D341Med (cell line): ENCODE measurements around the gene DIAPH3.
"Not testable (repeated sequence)": the region's sequence is repeated elsewhere in the genome, so short reads cannot be mapped to it uniquely, and the experiment has no call there.

Experiments
- DNase-seq: peaks from one replicate; pipeline ENCODE4 v3.0.0; 2012; ENCODE audit warnings: low spot score

The DIAPH3 gene

GRCh38 chr13:60094385-60095088 is 69.2 kb downstream of the DIAPH3 start:
- no peak for DNase-seq

DNA sequence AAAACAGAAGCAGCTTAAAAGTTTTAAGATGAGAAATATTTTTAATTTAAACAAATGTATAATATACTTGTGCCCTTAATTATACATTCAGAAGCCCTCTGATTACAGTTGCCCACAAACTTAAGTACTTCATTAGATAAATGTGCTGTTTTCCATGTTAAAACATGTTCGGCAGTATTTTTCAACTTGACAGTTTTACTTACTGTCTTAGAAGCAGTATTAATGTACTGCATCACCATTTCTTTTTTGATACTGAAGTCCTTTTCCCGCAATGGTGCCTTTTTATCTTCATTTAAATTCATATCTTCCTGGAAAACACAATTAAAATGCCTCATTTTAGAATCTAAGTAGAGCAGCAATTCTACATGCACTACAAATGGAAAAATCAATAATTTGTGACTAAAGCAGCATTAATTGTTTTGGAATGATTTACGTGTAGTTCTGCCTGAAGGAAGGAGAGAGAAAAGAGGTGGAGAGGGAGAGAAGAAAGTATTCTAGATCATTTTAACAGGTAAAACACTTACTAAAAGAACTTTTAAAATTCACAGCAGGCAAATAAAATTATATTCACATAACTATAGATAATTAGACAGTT is 70.2 kb downstream of the DIAPH3 start:
- no peak for DNase-seq

GRCh38 chr13:60091573-60091972 is 72.2 kb downstream of the DIAPH3 start:
- DNase-seq, result no peak

- DNase-seq, result no peak
Observed at GRCh38 chr13:60090574-60090973, 73.2 kb downstream of the DIAPH3 start.

DNA sequence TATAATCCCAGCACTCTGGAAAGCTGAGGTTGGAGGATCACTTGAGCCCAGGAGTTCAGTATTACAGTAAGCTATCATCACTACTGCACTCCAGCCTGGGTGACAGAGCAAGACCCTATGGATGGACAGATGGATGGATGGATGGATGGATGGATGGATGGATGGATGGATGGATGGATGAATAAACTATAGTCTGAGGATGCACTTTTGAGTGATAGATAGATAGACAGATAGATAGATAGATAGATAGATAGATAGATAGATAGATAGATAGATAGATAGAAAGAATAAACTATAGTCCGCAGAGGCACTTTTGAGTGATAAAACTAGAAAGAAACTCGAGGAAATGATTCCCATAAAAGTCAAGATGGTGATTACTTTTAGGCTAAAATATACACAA is 79.9 kb downstream of the DIAPH3 start:
- DNase-seq, result not testable (repeated sequence)

GRCh38 chr13:60080850-60081249 is 82.9 kb downstream of the DIAPH3 start:
- DNase-seq, result no peak

GRCh38 chr13:60078226-60078625 is 85.5 kb downstream of the DIAPH3 start:
- DNase-seq, result no peak

GRCh38 chr13:60075850-60076249 is 87.9 kb downstream of the DIAPH3 start:
- DNase-seq, result no peak

DNA sequence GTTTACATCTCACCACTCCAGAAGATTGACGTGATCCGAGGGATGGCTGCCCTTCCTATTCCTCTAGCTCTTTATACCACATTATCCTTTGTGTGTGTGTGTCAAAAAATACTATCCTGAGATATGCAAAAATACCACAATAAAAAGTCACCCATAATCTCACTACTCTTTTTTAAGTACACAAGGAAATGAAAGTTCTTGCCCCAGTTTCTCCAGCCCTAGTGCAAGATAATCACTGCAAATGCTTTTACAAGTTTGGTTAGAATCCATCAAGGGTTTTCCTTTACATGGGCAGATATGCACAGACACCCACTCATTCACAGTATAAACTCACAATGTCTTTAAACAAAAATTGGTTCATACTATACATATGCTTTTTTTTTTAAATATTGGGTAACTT is 89.3 kb downstream of the DIAPH3 start:
- no peak for DNase-seq

DNA sequence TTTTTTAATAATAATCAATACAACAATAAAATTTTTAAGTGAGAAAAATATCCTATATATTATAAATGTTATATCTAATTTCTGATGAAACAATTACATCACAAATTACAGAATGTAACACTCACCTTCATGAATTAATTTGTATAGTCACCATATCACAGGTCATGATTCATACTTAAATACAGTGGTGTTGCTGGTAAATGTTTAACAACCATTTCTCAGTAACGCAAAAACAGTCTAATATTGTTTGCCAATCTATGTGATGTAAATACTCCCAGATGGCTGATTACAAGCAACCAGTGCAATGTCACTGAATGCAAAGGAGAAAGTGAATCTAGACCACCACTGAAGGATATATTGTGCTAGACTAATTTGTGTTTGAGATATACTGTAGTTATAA is 97.5 kb downstream of the DIAPH3 start:
- DNase-seq, result no peak

DNA sequence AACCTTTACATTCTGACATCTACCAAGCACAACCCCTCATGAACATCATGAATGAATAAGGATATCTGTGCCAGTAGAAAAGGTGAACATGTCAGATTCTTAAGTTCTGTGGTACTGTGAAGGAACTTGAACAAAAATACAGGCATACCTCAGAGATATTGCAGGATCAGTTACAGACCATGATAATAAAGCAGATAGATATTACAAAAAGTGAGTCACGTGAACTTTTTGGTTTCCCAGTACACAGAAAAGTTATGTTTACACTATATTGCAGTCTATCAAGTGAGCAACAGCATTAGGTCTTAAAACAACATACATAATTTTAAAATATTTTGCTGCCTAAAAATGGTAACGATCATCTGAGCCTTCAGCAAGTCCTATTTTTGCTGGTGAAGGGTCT is 101.2 kb downstream of the DIAPH3 start:
- DNase-seq, result no peak

DNA sequence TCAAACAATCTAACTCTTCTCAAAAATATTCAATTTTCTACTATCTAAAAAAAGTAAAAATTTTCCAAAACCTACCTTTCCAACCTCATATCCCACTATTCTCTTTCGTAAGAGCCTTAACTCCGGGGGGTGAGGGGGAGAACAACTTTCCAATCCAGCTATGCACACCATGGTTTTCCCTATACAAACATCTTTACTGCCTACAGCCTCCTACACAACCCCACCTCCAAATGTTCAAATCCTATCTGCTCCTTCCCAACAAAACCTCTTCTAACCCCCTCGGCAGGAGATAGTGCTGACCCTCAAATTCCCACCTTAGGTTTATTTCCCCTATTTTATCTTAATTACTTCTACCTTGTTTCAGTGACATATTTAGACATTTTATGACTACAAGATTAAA is 102.0 kb downstream of the DIAPH3 start:
- DNase-seq, result no peak

GRCh38 chr13:60051754-60052285 is 111.9 kb downstream of the DIAPH3 start:
- DNase-seq, result no peak

- not testable (repeated sequence) for DNase-seq
Observed at GRCh38 chr13:60048353-60048752, 115.4 kb downstream of the DIAPH3 start.

DNA sequence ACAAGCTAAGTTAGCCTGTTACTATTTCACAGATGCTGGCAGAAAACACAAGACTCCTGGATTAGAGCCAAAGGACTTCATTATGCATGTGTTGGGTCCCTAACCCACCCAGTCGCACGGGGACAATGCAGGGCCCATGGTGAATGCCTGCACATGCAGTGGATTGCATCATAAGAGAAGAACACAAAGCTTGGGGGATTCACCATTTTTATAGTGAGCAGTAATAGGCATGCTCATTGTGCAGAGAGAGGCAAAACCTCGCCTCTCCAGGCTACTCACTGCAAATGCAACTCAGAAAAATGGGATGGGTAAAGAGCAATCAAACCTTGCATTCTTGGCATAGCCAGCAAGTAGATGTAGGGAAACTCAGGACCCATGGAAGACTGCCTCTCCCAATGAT is 115.8 kb downstream of the DIAPH3 start:
- DNase-seq, result no peak

- no peak for DNase-seq
Observed at GRCh38 chr13:60044321-60044720, 119.4 kb downstream of the DIAPH3 start.

GRCh38 chr13:60043262-60043661 is 120.5 kb downstream of the DIAPH3 start:
- no peak for DNase-seq

DNA sequence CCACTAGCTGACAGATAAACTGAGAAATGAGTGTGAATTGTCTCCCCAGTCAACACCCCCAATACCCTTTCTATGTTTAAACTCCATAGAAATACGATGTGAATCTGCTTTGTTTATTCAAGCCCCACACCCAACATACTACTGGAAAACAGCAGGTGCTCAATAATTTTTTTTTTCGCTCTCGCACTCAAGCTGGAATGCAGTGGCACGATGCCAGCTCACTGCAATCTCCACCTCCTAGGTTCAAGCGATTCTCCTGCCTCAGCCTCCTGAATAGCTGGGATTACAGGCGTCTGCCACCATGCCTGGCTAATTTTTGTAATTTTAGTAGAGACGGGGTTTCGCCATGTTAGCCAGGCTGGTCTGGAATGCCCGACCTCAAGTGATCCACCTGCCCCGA is 123.1 kb downstream of the DIAPH3 start:
- not testable (repeated sequence) for DNase-seq

DNA sequence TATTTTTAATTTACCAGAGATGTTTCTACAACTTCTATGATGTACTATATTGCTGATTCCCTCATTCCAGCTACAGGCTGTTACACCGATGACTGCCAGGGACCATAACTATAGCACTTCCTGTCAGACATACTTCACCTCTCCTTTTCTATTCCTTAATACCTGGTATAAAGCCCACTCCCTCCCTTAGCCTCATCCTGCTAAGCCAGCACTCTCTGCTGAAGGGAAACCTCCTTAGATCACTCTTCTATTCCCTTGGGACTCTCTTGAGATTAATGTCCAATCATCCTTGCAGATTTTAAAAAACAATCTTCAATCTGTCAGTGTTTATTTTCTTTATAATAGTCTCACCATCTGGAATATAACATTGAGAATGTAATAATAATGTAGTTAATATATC is 127.9 kb downstream of the DIAPH3 start:
- DNase-seq, result peak; percentile 52

- DNase-seq, result no peak
Observed at GRCh38 chr13:60032851-60033250, 130.9 kb downstream of the DIAPH3 start.

DNA sequence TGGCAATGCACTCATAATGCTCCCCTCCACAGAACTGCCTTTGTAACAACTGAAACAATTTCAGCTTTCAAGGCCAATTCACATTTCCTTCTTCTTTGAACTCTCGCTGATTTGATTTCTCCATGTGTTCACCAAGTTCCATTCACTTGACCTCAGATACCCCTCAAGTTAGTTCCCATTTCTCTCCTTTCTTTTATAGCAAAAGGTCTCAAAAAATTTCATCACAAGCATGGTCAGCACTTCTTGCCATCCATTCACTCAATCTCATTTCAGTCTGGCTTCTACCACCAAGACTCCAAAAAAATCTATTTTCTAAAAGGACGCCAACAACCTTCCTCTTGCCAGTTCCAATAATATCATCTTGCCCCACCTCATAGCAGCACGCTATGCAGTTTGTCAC is 135.7 kb downstream of the DIAPH3 start:
- no peak for DNase-seq

- no peak for DNase-seq
Observed at GRCh38 chr13:60026286-60026685, 137.4 kb downstream of the DIAPH3 start.

DNA sequence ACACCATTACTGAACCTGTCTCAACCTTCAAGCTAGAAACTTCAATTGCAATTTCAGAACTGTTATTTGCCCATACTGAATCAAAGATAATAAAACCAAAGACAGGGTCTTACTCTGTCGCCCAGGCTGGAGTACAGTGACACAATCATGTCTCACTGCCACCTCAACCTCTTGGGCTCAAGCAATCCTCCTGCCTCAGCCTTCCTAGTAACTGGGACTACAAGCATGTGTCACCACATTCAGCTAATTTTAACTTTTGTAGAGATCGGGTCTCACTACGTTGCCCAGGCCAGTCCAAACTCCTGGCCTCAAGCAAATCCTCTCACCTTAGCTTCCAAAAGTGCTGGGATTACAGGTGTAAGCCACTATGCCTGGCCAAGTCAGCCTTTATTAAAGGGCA is 143.4 kb downstream of the DIAPH3 start:
- DNase-seq, result no peak
